GM12864 (cell line): ENCODE measurements around the gene RPS6KC1.

Experiments
- DNase-seq: peaks from one replicate; pipeline ENCODE4 v3.0.0-alpha.2; 2011; ENCODE audit warnings: low read depth
- H3K4me3 ChIP-seq: 2 replicates; pipeline ENCODE4 v1.5.1; 2011; ENCODE audit warnings: mild to moderate bottlenecking, low read depth, low read length, control low read depth
- CTCF ChIP-seq: IDR thresholded peaks from 2 replicates; pipeline ENCODE4 v1.5.1; 2011; ENCODE audit warnings: low read depth, mild to moderate bottlenecking, moderate library complexity, low read length, control low read depth, inconsistent platforms; ENCODE audit errors: missing control alignments

RPS6KC1 gene

GRCh38 chr1:213251972-213252371 lies 200.9 kb downstream of the RPS6KC1 start:
- no peak for TF ChIP-seq CTCF
- H3K4me3 ChIP-seq = no peak overlapping the region
- DNase-seq = no peak

- DNase-seq = no peak
- no peak overlapping the region for H3K4me3 ChIP-seq
- TF ChIP-seq CTCF = no peak
Measured at GRCh38 chr1:213256438-213257087, 205.5 kb downstream of the RPS6KC1 start.

- no peak for DNase-seq
- TF ChIP-seq CTCF = no peak
- H3K4me3 ChIP-seq = no peak overlapping the region
Measured at GRCh38 chr1:213260311-213261075, 209.5 kb downstream of the RPS6KC1 start.

GRCh38 chr1:213264531-213264930 lies 213.5 kb downstream of the RPS6KC1 start:
- H3K4me3 ChIP-seq = no peak overlapping the region
- no peak for TF ChIP-seq CTCF
- no peak for DNase-seq

- no peak for DNase-seq
- H3K4me3 ChIP-seq = no peak overlapping the region
- TF ChIP-seq CTCF = no peak
Measured at GRCh38 chr1:213266983-213267772, 216.1 kb downstream of the RPS6KC1 start.

GRCh38 chr1:213268221-213268620 lies 217.2 kb downstream of the RPS6KC1 start:
- no peak overlapping the region for H3K4me3 ChIP-seq
- DNase-seq = no peak
- TF ChIP-seq CTCF = no peak
